GM23338 (cell line): ENCODE results near the gene EPHA5.

Experiments used
- CREB1 ChIP-seq: fragments of 250-450 bp; sonication (Bioruptor Pico); IDR thresholded peaks from 2 replicates; pipeline ENCODE4 v1.5.0; 2020; ENCODE audit warnings: low read depth, mild to moderate bottlenecking, moderate library complexity
- CTCF ChIP-seq, 2 experiments: fragments of 200-600 bp in 1 of 2; sonication (generic) in 1 of 2; conservative IDR thresholded peaks; 2 replicates each; pipeline versions ENCODE4 v1.5.1 to v1.6.1; 2016 to 2017; ENCODE audit warnings: antibody characterized with exemption in 2 of 2, low read depth in 2 of 2, mild to moderate bottlenecking in 2 of 2, moderate library complexity in 1 of 2
- JUNB ChIP-seq: IDR thresholded peaks from one replicate; pipeline ENCODE4 v1.6.1; 2016; ENCODE audit warnings: antibody characterized with exemption; ENCODE audit not compliant: unreplicated experiment
- ZNF114 ChIP-seq: fragments of 250-450 bp; sonication (Bioruptor Pico); IDR thresholded peaks from 2 replicates; pipeline ENCODE4 v1.5.0; 2020; ENCODE audit warnings: mild to moderate bottlenecking, moderate library complexity

GRCh38 chr4:65624651-65625050, 45.6 kb downstream of the EPHA5 start:
- TF ChIP-seq CTCF (conservative IDR thresholded peaks at IDR 0.05; ENCODE audit: low read depth in 2 of 2) (no peak), CREB1 (CRISPR knock-in tag) (no peak), JUNB (no peak), ZNF114 (no peak)
